ENCODE data around the gene MIX23. TPM values are rescaled to one million over a fixed set of nuclear protein-coding genes. Genes with fewer than 3 reads are reported as not detected.

The MIX23 gene
- total RNA-seq, 4 donors from 2014 or later: 6.4 to 21.6 (median 12.7) TPM

DNA sequence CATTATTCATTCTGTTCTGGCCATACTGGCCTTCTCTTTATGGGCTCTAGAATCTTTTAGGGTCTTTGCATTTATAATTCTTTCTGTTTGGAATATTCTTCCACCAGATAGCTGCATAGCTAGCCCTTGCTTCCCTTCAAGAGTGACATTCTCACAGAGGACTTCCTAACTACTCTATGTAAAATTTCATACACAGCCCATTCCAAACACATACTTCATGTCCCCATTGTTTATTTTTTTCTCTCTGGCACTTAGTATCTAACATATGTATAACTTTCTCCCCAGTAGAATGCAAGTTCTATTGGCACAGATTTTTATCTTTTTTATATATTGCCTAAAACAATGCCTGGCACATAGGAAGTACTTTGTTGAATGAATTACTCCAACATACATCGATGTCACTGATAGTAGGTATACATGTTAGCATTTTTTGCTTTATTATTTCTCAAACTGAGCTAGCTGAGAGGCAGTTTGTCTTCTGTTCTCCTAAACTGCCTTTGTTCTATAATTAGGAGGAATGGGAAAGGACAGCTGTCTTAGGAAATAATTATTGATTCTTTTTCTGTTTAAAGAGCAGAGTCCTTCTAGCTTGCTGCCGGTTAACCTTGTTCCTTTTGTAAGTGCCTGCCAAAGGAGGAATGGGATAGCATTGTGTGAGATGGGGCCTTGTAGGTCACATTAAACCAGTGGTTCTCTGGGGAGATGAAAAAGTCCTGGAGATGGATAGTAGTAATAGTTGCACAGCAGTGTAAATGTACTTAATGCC is 8.8 kb upstream of the MIX23 start:
- no peaks in the 10 kb centered on the region for H3K9me3 ChIP-seq
- H3K4me3 ChIP-seq: no peak overlapping the region
- H3K4me1 ChIP-seq: peaks cover 3 to 24% (median 22%) of the 10 kb centered on the region in 4 donors
- no peak for TF ChIP-seq EP300 (IDR thresholded peaks at IDR 0.05)
- no peak for TF ChIP-seq POLR2AphosphoS5 (IDR thresholded peaks at IDR 0.05)
- no peak for TF ChIP-seq CTCF (IDR thresholded peaks at IDR 0.05)
- no peak for TF ChIP-seq POLR2A (IDR thresholded peaks at IDR 0.05; ENCODE audit: low read depth)
- DNase-seq (ENCODE audit: extremely low spot score): no peak
- H3K27me3 ChIP-seq: no peaks in the 10 kb centered on the region
- 66% methylated on average over 2 of the region's 2 CpGs for WGBS
- peaks cover 0 to 7% (median 0%) of the 10 kb centered on the region in 4 donors for H3K36me3 ChIP-seq
- intact Hi-C loops (cut with DNase I): loop anchor here (2.0 to 5.0 kb wide), 2 partner anchors 170 to 287 kb away; partner anchors contain the start of genes DTX3L and PARP9
- H3K27ac ChIP-seq (replicated peaks in 1 of 4): no peak overlapping the region

DNA sequence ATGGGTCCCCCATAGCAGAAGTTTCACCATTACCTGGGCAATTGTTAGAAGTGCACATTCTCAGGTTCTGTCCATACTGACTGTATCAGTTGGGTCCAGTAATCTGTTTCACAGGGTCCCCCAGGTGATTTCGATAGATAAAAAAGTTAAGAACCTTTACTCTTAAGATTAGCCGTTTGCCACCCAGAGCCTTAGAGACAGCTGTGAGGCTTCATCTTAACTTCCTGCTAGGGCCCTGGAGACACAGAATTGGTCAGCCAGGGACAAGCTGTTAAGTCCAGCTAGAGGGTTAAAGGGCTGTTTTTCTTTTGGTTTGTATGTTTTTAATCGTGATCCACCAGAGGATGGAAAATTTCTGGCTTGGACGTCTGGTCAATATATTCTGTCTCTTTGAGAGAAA is 7.6 kb upstream of the MIX23 start:
- WGBS: 35% methylated on average over 4 of the region's 4 CpGs

DNA sequence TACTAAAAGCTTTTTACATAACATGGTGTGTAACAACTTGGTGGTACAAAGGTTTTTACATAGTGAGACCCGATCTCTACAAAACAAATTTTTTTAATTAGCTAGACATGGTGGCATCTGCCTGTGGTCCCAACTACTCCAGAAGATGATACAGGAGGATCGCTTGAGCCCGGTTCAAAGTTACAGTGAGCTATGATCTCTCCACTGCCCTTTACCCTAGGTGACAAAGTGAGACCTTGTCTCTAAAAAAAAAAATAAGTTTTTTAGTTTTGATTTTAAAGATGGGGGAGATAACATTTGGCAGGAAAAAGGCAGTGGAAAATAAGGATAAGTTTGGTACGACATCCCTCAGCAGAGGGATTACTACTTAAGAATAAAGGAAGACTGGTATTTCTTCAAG is 6.9 kb upstream of the MIX23 start:
- DNase-seq (ENCODE audit: extremely low spot score): no peak
- H3K4me1 ChIP-seq: peaks cover 7 to 44% (median 36%) of the 10 kb centered on the region in 4 donors
- H3K9me3 ChIP-seq: no peaks in the 10 kb centered on the region
- intact Hi-C loops (cut with DNase I): loop anchor here (5.0 kb wide), 1 partner anchor 172 kb away; the partner anchor contains the start of genes DTX3L and PARP9
- WGBS: 82% methylated on average over 4 of the region's 4 CpGs
- peaks cover 0 to 13% (median 0%) of the 10 kb centered on the region in 4 donors for H3K36me3 ChIP-seq
- H3K4me3 ChIP-seq: no peak overlapping the region
- H3K27me3 ChIP-seq: no peaks in the 10 kb centered on the region
- peak overlapping the region in 3 of 4 donors; percentile 20 to 41 (median 34) for H3K27ac ChIP-seq (replicated peaks in 1 of 4)
- TF ChIP-seq CTCF (IDR thresholded peaks at IDR 0.05) (no peak), POLR2AphosphoS5 (IDR thresholded peaks at IDR 0.05) (no peak), POLR2A (IDR thresholded peaks at IDR 0.05; ENCODE audit: low read depth) (no peak), EP300 (IDR thresholded peaks at IDR 0.05) (no peak)

More for the DNA sequence above, 7.6 kb upstream of the MIX23 start:
- Histone ChIP-seq H3K36me3 (peaks cover 0 to 13% (median 0%) of the 10 kb centered on the region in 4 donors), H3K27me3 (no peaks in the 10 kb centered on the region), H3K4me3 (no peak overlapping the region), H3K27ac (replicated peaks in 1 of 4) (peak overlapping the region; percentile 20 to 41 (median 31)), H3K9me3 (no peaks in the 10 kb centered on the region), H3K4me1 (peaks cover 3 to 36% (median 29%) of the 10 kb centered on the region in 4 donors)
- TF ChIP-seq CTCF (IDR thresholded peaks at IDR 0.05): no peak
- TF ChIP-seq EP300 (IDR thresholded peaks at IDR 0.05): no peak
- no peak for TF ChIP-seq POLR2A (IDR thresholded peaks at IDR 0.05; ENCODE audit: low read depth)
- no peak for TF ChIP-seq POLR2AphosphoS5 (IDR thresholded peaks at IDR 0.05)
- intact Hi-C loops (cut with DNase I): loop anchor here (5.0 kb wide), 1 partner anchor 172 kb away; the partner anchor contains the start of genes DTX3L and PARP9
- no peak for DNase-seq (ENCODE audit: extremely low spot score)

GRCh38 chr3:122389197-122389596 is 6.2 kb upstream of the MIX23 start:
- H3K9me3 ChIP-seq: no peaks in the 10 kb centered on the region
- intact Hi-C loops (cut with DNase I): no loop called here
- TF ChIP-seq CTCF (IDR thresholded peaks at IDR 0.05) (no peak), EP300 (IDR thresholded peaks at IDR 0.05) (no peak), POLR2A (IDR thresholded peaks at IDR 0.05; ENCODE audit: low read depth) (no peak), POLR2AphosphoS5 (IDR thresholded peaks at IDR 0.05) (no peak)

More at GRCh38 chr3:122389197-122389596, 6.2 kb upstream of the MIX23 start:
- Histone ChIP-seq H3K4me1 (peaks cover 11 to 47% (median 42%) of the 10 kb centered on the region in 4 donors), H3K36me3 (peaks cover 0 to 11% (median 0%) of the 10 kb centered on the region in 4 donors), H3K27ac (replicated peaks in 1 of 4) (no peak overlapping the region), H3K27me3 (no peaks in the 10 kb centered on the region), H3K4me3 (no peak overlapping the region)
- DNase-seq (ENCODE audit: extremely low spot score): no peak

Data from esophagus muscularis mucosa (tissue), 4 donors.